HTR-8/SVneo (cell line): ENCODE results near the gene TBC1D3H.
"Not testable (repeated sequence)": the region's sequence is repeated elsewhere in the genome, so short reads cannot be mapped to it uniquely, and the experiment has no call there.

ENCODE experiments used
- DNase-seq: peaks from one replicate; pipeline ENCODE4 v3.0.0; 2011; ENCODE audit warnings: low spot score, mixed read lengths; ENCODE audit not compliant: insufficient read length
- FAIRE-seq: peaks from 2 replicates; lab custom pipeline; 2011; peaks lifted over from hg19 to GRCh38; lab: Jason Lieb, UNC

The TBC1D3H gene

GRCh38 chr17:36388385-36389245 lies at the start of gene TBC1D3H:
TBC1D3H (minus strand) TSS chr17:36388435; CDS start chr17:36386895, 1,540 bp downstream.
- not testable (repeated sequence) for DNase-seq, FAIRE-seq

- FAIRE-seq, DNase-seq: not testable (repeated sequence)
Observed at GRCh38 chr17:36428891-36429290, 40.7 kb upstream of the TBC1D3H start.

- not testable (repeated sequence) for DNase-seq, FAIRE-seq
Observed at GRCh38 chr17:36415180-36415941, 27.1 kb upstream of the TBC1D3H start.

- not testable (repeated sequence) for DNase-seq, FAIRE-seq
Observed at GRCh38 chr17:36390943-36391645, 2.9 kb upstream of the TBC1D3H start.

DNA sequence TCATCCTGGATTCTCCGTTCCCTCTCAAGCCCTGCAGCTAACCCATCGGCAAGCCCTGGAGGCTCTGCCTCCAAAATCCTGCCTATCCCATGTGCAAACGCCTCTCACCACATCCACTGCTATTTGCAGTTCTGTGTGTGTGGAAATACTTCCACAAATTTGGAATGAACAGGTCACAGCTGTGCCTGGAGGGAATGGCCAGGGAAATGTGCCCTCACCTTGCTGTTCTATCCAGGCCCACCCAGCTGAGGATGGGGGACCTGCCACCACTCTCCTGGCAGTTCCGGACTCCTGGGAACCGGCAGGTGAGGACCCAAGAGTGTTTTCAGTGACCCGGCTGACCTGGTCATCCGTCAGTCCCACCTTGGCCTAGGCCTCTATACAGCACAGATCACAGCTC lies 12.3 kb downstream of the TBC1D3H start:
- FAIRE-seq, result not testable (repeated sequence)

GRCh38 chr17:36362496-36362895 lies 25.7 kb downstream of the TBC1D3H start:
- not testable (repeated sequence) for FAIRE-seq, DNase-seq

More for the DNA sequence above, 12.3 kb downstream of the TBC1D3H start:
- not testable (repeated sequence) for DNase-seq
